ENCODE measurements around the gene GALNT3. TPM values are rescaled to one million over a fixed set of nuclear protein-coding genes. Genes with fewer than 3 reads are reported as not detected.

GALNT3 gene
- total RNA-seq, 1 experiment from 2014 or later: 18.5 TPM

GRCh38 chr2:165725421-165725820 lies 68.6 kb downstream of the GALNT3 start:
- H4K5ac ChIP-seq (ENCODE audit: insufficient read length, low read depth, low read length): no peak overlapping the region
- no peak overlapping the region for H2BK20ac ChIP-seq (ENCODE audit: low read depth, low read length, poor library complexity, severe bottlenecking)
- H3K14ac ChIP-seq (ENCODE audit: insufficient read depth, low read length): no peak overlapping the region
- H3K27me3 ChIP-seq (ENCODE audit: insufficient read depth, low read length): no peaks in the 10 kb centered on the region
- H3K27ac ChIP-seq (ENCODE audit: insufficient read length, low read depth, low read length): no peak overlapping the region
- H2AFZ ChIP-seq (ENCODE audit: low read length): no peak overlapping the region
- no peaks in the 10 kb centered on the region for H4K20me1 ChIP-seq (ENCODE audit: control insufficient read depth, insufficient read depth, insufficient read length)
- TF ChIP-seq, protein P1, sequence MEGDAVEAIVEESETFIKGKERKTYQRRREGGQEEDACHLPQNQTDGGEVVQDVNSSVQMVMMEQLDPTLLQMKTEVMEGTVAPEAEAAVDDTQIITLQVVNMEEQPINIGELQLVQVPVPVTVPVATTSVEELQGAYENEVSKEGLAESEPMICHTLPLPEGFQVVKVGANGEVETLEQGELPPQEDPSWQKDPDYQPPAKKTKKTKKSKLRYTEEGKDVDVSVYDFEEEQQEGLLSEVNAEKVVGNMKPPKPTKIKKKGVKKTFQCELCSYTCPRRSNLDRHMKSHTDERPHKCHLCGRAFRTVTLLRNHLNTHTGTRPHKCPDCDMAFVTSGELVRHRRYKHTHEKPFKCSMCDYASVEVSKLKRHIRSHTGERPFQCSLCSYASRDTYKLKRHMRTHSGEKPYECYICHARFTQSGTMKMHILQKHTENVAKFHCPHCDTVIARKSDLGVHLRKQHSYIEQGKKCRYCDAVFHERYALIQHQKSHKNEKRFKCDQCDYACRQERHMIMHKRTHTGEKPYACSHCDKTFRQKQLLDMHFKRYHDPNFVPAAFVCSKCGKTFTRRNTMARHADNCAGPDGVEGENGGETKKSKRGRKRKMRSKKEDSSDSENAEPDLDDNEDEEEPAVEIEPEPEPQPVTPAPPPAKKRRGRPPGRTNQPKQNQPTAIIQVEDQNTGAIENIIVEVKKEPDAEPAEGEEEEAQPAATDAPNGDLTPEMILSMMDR (conservative IDR thresholded peaks at IDR 0.05): no peak
- H4K8ac ChIP-seq (replicated peaks; ENCODE audit: insufficient read length, low read depth, low read length): no peak overlapping the region
- no peaks in the 10 kb centered on the region for H3K9me3 ChIP-seq (ENCODE audit: control insufficient read depth, low read depth, low read length)
- H3T11ph ChIP-seq (ENCODE audit: low read length): no peak overlapping the region
- H2AK5ac ChIP-seq (ENCODE audit: insufficient read length, low read length): no peak overlapping the region
- H3K4me1 ChIP-seq (ENCODE audit: insufficient read depth, low read length): no peaks in the 10 kb centered on the region
- Mint-ChIP-seq H3K36me3 (ENCODE audit: insufficient read depth in 1 of 3, low read depth in 3 of 3) (no peaks in the 10 kb centered on the region; a peak in 1 of 7 replicates), H3K9me3 (peaks cover 1 to 6% of the 10 kb centered on the region in 2 experiments; a peak in 2 of 5 replicates), H3K27me3 (ENCODE audit: low read depth) (no peaks in the 10 kb centered on the region), H3K27ac (no peak overlapping the region), H3K4me1 (peaks cover 4 to 9% of the 10 kb centered on the region in 2 experiments; a peak in 3 of 4 replicates), H3K4me3 (no peak overlapping the region)
- no peak overlapping the region for H4K91ac ChIP-seq (ENCODE audit: insufficient read length, low read depth, low read length)
- no peak overlapping the region for H2BK12ac ChIP-seq (ENCODE audit: insufficient read length, low read depth, low read length)
- no peak overlapping the region for H3K23ac ChIP-seq (ENCODE audit: insufficient read length, low read depth, low read length)
- no peak overlapping the region for H3K18ac ChIP-seq (ENCODE audit: insufficient read length, low read depth, low read length)
- no peak overlapping the region for H2BK120ac ChIP-seq (ENCODE audit: low read depth, low read length, poor library complexity, severe bottlenecking)
- H2BK5ac ChIP-seq (ENCODE audit: insufficient read length, low read length): no peak overlapping the region
- H3K4me2 ChIP-seq (ENCODE audit: insufficient read depth, insufficient read length, low read length): no peak overlapping the region
- no peaks in the 10 kb centered on the region for H3K79me2 ChIP-seq (ENCODE audit: insufficient read depth, low read length)
- H3K79me1 ChIP-seq (ENCODE audit: insufficient read depth, low read depth, low read length, poor library complexity, severe bottlenecking): no peaks in the 10 kb centered on the region
- H3K4ac ChIP-seq (ENCODE audit: low read depth, low read length): no peak overlapping the region
- H3K23me2 ChIP-seq (ENCODE audit: insufficient read length, low read depth, low read length, poor library complexity, severe bottlenecking): no peaks in the 10 kb centered on the region
- DNase-seq: no peak
- no peak overlapping the region for H3K56ac ChIP-seq (ENCODE audit: insufficient read length, low read depth, low read length)
- H2BK15ac ChIP-seq (ENCODE audit: low read depth, low read length): no peak overlapping the region
- no peak overlapping the region for H3K9ac ChIP-seq (ENCODE audit: extremely low read depth, insufficient read length, low read length)

Measured in H9 (cell line).